Neuronal stem cell (in vitro differentiated cells): ENCODE measurements around the gene EIF3K.

Source experiments
- DNase-seq: peaks from one replicate; pipeline ENCODE4 v3.0.0-alpha.2; 2013; ENCODE audit warnings: low spot score
- H2AFZ ChIP-seq: one replicate; pipeline ENCODE4 v1.6.1; 2013; ENCODE audit warnings: mild to moderate bottlenecking, low read length, inconsistent platforms
- H2AK5ac ChIP-seq: 2 replicates; pipeline ENCODE4 v1.6.1; 2013; ENCODE audit warnings: low read depth, mild to moderate bottlenecking, inconsistent platforms, low read length, moderate library complexity, mixed read lengths
- H2BK120ac ChIP-seq: 2 replicates; pipeline ENCODE4 v1.6.1; 2013; ENCODE audit warnings: low read depth, mild to moderate bottlenecking, inconsistent platforms, low read length, moderate library complexity, mixed read lengths
- H2BK12ac ChIP-seq: one replicate; pipeline ENCODE4 v1.6.1; 2013; ENCODE audit warnings: low read length, inconsistent platforms
- H2BK15ac ChIP-seq: 2 replicates; pipeline ENCODE4 v1.6.1; 2013; ENCODE audit warnings: mild to moderate bottlenecking, low read length, inconsistent platforms, mixed read lengths
- H2BK5ac ChIP-seq: one replicate; pipeline ENCODE4 v1.6.1; 2013; ENCODE audit warnings: inconsistent platforms, mild to moderate bottlenecking, low read length, moderate library complexity
- H3K14ac ChIP-seq: one replicate; pipeline ENCODE4 v1.6.1; 2013; ENCODE audit warnings: low read length, inconsistent platforms
- H3K18ac ChIP-seq: 2 replicates; pipeline ENCODE4 v1.6.1; 2013; ENCODE audit warnings: low read length, inconsistent platforms
- H3K23ac ChIP-seq: 2 replicates; pipeline ENCODE4 v1.6.1; 2013; ENCODE audit warnings: low read depth, mild to moderate bottlenecking, mixed read lengths, low read length, inconsistent platforms; ENCODE audit not compliant: poor library complexity
- H3K27ac ChIP-seq: replicated peaks from 3 replicates; pipeline ENCODE4 v1.5.1; 2013; ENCODE audit warnings: low read length, inconsistent platforms
- H3K27me3 ChIP-seq, 3 experiments: 2 replicates each; pipeline ENCODE4 v1.6.1; 2013; ENCODE audit warnings: low read length in 3 of 3, mild to moderate bottlenecking in 2 of 3, inconsistent platforms in 1 of 3, low read depth in 1 of 3, mixed read lengths in 1 of 3, moderate library complexity in 1 of 3; ENCODE audit not compliant: control insufficient read depth in 3 of 3, insufficient read depth in 3 of 3
- H3K36me3 ChIP-seq, 2 donors: replicated peaks in 1 of 2; 2 replicates each; pipeline ENCODE4 v1.6.1; 2013; ENCODE audit warnings: low read length in 2 of 2; ENCODE audit not compliant: control insufficient read depth in 2 of 2, insufficient read depth in 2 of 2
- H3K4ac ChIP-seq: 2 replicates; pipeline ENCODE4 v1.6.1; 2013; ENCODE audit warnings: inconsistent platforms, mild to moderate bottlenecking, low read length, moderate library complexity
- H3K4me1 ChIP-seq, 2 donors: 1 replicate in 1 of 2; 2 replicates in 1 of 2; pipeline ENCODE4 v1.6.1; 2013; ENCODE audit warnings: low read length in 2 of 2, low read depth in 1 of 2; ENCODE audit not compliant: control insufficient read depth in 2 of 2, insufficient read depth in 1 of 2
- H3K4me2 ChIP-seq: one replicate; pipeline ENCODE4 v1.6.1; 2013; ENCODE audit warnings: mild to moderate bottlenecking, low read length, inconsistent platforms; ENCODE audit not compliant: insufficient read depth, poor library complexity, severe bottlenecking
- H3K4me3 ChIP-seq, 2 donors: 2 replicates each; pipeline ENCODE4 v1.5.1; 2013; ENCODE audit warnings: low read length in 2 of 2, mild to moderate bottlenecking in 2 of 2, inconsistent platforms in 1 of 2, moderate library complexity in 1 of 2
- H3K79me1 ChIP-seq: one replicate; pipeline ENCODE4 v1.6.1; 2013; ENCODE audit warnings: low read depth, mild to moderate bottlenecking, inconsistent platforms, low read length, moderate library complexity
- H3K9ac ChIP-seq: one replicate; pipeline ENCODE4 v1.6.1; 2013; ENCODE audit warnings: mild to moderate bottlenecking, low read depth, low read length, inconsistent platforms; ENCODE audit not compliant: poor library complexity
- H3K9me3 ChIP-seq, 2 donors: replicated peaks in 1 of 2; 2 replicates each; pipeline versions ENCODE3 to v1.6.1; 2013; ENCODE audit warnings: low read length in 2 of 2, mild to moderate bottlenecking in 2 of 2, inconsistent platforms in 1 of 2, low read depth in 1 of 2, mixed read lengths in 1 of 2, moderate library complexity in 1 of 2; ENCODE audit not compliant: control insufficient read depth in 2 of 2, insufficient read depth in 1 of 2
- H4K8ac ChIP-seq: one replicate; pipeline ENCODE4 v1.6.1; 2013; ENCODE audit warnings: low read depth, mild to moderate bottlenecking, inconsistent platforms, low read length, moderate library complexity
- H4K91ac ChIP-seq: one replicate; pipeline ENCODE4 v1.6.1; 2013; ENCODE audit warnings: low read length, low read depth, mild to moderate bottlenecking, inconsistent platforms; ENCODE audit not compliant: poor library complexity
- WGBS, 2 donors: extraction: QIAGEN DNeasy Blood & Tissue Kit; methylation state at CpG; one replicate each; pipeline ENCODE4 v1.1.7; 2013; ENCODE audit warnings: missing lambda C conversion rate in 2 of 2, mixed read lengths in 1 of 2; ENCODE audit not compliant: insufficient read length in 2 of 2, insufficient replicate concordance in 1 of 2; ENCODE audit errors: extremely low coverage in 2 of 2; 5-methylcytosine and 5-hydroxymethylcytosine counted together

EIF3K gene

DNA sequence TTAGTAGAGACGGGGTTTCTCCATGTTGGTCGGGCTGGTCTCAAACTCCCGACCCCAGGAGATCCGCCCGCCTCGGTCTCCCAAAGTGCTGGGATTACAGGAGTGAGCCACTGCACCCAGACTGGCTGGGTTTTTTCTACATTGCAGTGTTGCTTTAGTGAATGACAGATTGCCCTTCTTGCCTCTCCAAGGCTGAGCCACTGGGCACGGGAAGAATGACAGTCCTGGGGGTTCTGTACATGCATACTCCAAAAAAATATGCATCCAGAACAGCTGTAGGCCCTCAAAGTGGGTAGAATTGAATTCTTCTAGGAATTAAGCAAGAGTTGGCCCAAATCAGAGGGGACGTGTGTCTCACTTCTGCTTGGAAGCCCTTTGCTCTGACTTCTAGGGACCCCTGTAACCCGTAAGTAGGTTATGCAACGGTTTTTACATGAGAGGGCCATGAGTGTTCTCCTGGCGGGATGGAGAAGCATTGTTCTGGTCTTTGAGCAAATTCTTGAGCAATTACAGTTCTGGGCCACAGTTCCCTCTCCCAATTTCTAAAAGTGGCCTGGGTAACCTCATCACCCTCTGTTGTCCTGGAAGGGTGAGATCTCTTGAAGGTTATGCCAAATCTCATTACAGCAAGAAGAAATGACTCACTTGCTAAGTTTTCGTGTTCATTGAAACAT lies 32.1 kb downstream of the EIF3K start:
- H2BK15ac ChIP-seq: no peak overlapping the region
- no peak overlapping the region for H3K4ac ChIP-seq
- no peak overlapping the region for H2AFZ ChIP-seq
- H4K8ac ChIP-seq: no peak overlapping the region
- H2BK120ac ChIP-seq: no peak overlapping the region
- no peak overlapping the region for H3K4me3 ChIP-seq
- no peaks in the 10 kb centered on the region for H3K9me3 ChIP-seq
- no peak overlapping the region for H3K14ac ChIP-seq
- H2BK12ac ChIP-seq: no peak overlapping the region
- no peak overlapping the region for H4K91ac ChIP-seq
- no peak overlapping the region for H3K27ac ChIP-seq
- no peak overlapping the region for H3K23ac ChIP-seq
- no peak overlapping the region for H2AK5ac ChIP-seq
- H2BK5ac ChIP-seq: no peak overlapping the region
- no peak overlapping the region for H3K9ac ChIP-seq
- no peaks in the 10 kb centered on the region for H3K27me3 ChIP-seq
- no CpG with 5 or more reads among the region's 12 CpGs for WGBS, 2 donors
- peaks cover 2 to 41% of the 10 kb centered on the region in 2 donors for H3K36me3 ChIP-seq
- DNase-seq: no peak
- no peak overlapping the region for H3K18ac ChIP-seq
- H3K4me1 ChIP-seq: peaks cover 8 to 34% of the 10 kb centered on the region in 2 donors
- peak overlapping the region; percentile 21 for H3K4me2 ChIP-seq
- H3K79me1 ChIP-seq: peaks cover 3% of the 10 kb centered on the region

DNA sequence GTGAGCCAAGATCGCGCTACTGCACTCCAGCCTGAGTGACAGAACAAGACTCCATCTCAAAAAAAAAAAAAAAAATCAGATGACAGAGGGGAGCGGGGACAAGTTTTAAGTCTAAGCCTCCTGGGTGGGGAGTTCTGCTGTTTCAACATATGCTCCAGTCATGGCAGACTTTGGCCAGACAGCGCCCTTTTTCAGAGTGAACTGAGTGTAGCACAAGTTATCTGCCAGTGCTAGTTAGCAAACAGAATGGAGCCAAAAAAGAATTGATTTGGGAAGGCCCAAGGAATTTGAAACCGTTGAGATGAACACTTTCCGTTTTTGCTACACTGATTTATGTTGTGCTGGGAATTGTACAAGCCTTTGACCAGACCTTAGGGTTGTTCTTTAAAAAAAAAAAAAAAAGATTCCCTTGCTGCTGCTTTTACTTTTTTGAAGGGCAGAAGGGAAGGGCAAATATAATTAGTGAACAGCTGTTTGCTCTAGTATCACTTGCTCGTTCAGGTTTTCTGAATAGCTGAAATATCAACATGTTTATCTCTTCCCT lies 34.1 kb downstream of the EIF3K start:
- Histone ChIP-seq H3K4me1 (peaks cover 15 to 43% of the 10 kb centered on the region in 2 donors), H3K4me3 (no peak overlapping the region), H3K18ac (no peak overlapping the region), H3K23ac (no peak overlapping the region), H3K27ac (no peak overlapping the region), H3K4ac (no peak overlapping the region), H4K91ac (no peak overlapping the region), H2BK15ac (no peak overlapping the region), H3K4me2 (no peak overlapping the region), H3K36me3 (peaks cover 4 to 53% of the 10 kb centered on the region in 2 donors), H2BK120ac (no peak overlapping the region), H3K79me1 (peaks cover 3% of the 10 kb centered on the region), H4K8ac (no peak overlapping the region), H2AFZ (no peak overlapping the region), H2BK5ac (no peak overlapping the region), H3K9ac (no peak overlapping the region), H2BK12ac (no peak overlapping the region), H2AK5ac (no peak overlapping the region), H3K14ac (no peak overlapping the region), H3K27me3 (no peaks in the 10 kb centered on the region), H3K9me3 (no peaks in the 10 kb centered on the region)
- WGBS, 2 donors: no CpG with 5 or more reads among the region's 7 CpGs
- no peak for DNase-seq

GRCh38 chr19:38654628-38655055 lies 35.7 kb downstream of the EIF3K start:
- no peak for DNase-seq
- H3K27ac ChIP-seq: peak overlapping the region; percentile 66

DNA sequence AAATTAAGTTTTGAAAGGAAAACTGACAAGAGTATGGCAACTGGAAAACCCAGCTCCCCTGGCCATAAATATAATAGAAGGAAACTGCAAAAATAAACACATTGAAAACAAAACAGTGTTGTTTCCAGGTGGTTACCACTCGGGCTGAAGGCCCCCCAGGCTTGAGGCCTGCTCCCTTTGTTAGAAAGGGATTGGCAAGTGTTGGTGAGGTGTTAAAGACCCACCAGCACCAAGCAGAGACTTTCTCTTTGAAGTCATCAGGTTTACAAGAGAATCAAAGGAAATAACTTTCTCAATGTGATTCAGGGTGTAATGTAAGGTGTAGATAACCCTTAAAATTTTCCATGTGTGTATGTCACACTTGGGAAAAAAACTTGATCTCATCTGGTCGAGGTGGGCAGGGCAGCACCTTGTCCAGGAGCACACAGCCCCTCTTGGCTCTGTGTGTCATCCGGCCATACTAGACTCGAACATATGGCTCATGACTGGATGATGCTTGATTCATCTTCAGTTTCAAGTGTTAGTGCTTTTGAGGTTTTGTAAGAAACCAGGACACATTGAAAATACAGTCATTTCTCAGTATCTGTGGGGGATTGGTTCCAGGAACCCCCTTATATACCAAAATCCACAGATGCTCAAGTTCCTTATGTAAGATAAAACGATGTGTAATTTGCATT lies 36.3 kb downstream of the EIF3K start:
- peaks cover 2 to 61% of the 10 kb centered on the region in 2 donors for H3K36me3 ChIP-seq
- H4K8ac ChIP-seq: no peak overlapping the region
- no peak overlapping the region for H2AK5ac ChIP-seq
- H3K27ac ChIP-seq: no peak overlapping the region
- no peaks in the 10 kb centered on the region for H3K27me3 ChIP-seq
- no CpG with 5 or more reads among the region's 5 CpGs for WGBS, 2 donors
- H3K9me3 ChIP-seq: no peaks in the 10 kb centered on the region
- no peak overlapping the region for H3K18ac ChIP-seq
- H3K4me3 ChIP-seq: no peak overlapping the region
- H3K79me1 ChIP-seq: no peaks in the 10 kb centered on the region
- H2BK12ac ChIP-seq: no peak overlapping the region
- no peak overlapping the region for H2BK5ac ChIP-seq
- H2AFZ ChIP-seq: no peak overlapping the region
- H3K14ac ChIP-seq: no peak overlapping the region
- no peak overlapping the region for H3K9ac ChIP-seq
- no peak overlapping the region for H2BK15ac ChIP-seq
- H3K4me1 ChIP-seq: peaks cover 11 to 44% of the 10 kb centered on the region in 2 donors
- no peak overlapping the region for H2BK120ac ChIP-seq
- H3K4me2 ChIP-seq: no peak overlapping the region
- no peak overlapping the region for H3K4ac ChIP-seq
- DNase-seq: no peak
- H4K91ac ChIP-seq: no peak overlapping the region
- no peak overlapping the region for H3K23ac ChIP-seq

More at GRCh38 chr19:38654628-38655055, 35.7 kb downstream of the EIF3K start:
- H2AK5ac ChIP-seq: no peak overlapping the region
- no peak overlapping the region for H2AFZ ChIP-seq
- H4K91ac ChIP-seq: no peak overlapping the region
- H3K27me3 ChIP-seq: no peaks in the 10 kb centered on the region
- H2BK12ac ChIP-seq: no peak overlapping the region
- H3K14ac ChIP-seq: no peak overlapping the region
- peaks cover 1% of the 10 kb centered on the region for H3K79me1 ChIP-seq
- WGBS, 2 donors: no CpG with 5 or more reads among the region's 6 CpGs
- H3K9me3 ChIP-seq: no peaks in the 10 kb centered on the region
- H3K4me2 ChIP-seq: peak overlapping the region; percentile 34
- no peak overlapping the region for H2BK15ac ChIP-seq
- H3K9ac ChIP-seq: no peak overlapping the region
- H3K18ac ChIP-seq: no peak overlapping the region
- no peak overlapping the region for H2BK5ac ChIP-seq
- no peak overlapping the region for H4K8ac ChIP-seq
- peaks cover 4 to 66% of the 10 kb centered on the region in 2 donors for H3K36me3 ChIP-seq
- no peak overlapping the region for H2BK120ac ChIP-seq
- no peak overlapping the region for H3K4ac ChIP-seq
- no peak overlapping the region for H3K23ac ChIP-seq
- peaks cover 15 to 49% of the 10 kb centered on the region in 2 donors for H3K4me1 ChIP-seq
- H3K4me3 ChIP-seq: no peak overlapping the region
